MM.1S (cell line): ENCODE data around the gene HAO2.

ENCODE experiments used
- DNase-seq: peaks from one replicate; pipeline ENCODE4 v3.0.0-alpha.2; 2015
- H2AFZ ChIP-seq: fragments of 300-600 bp; sonication (generic); 2 replicates; pipeline ENCODE4 v1.6.0; 2016; ENCODE audit warnings: antibody characterized with exemption, low read length
- H3F3A ChIP-seq: fragments of 300-600 bp; sonication (generic); 2 replicates; pipeline ENCODE4 v1.6.1; 2016; ENCODE audit warnings: mild to moderate bottlenecking, antibody characterized with exemption, low read length, moderate library complexity, mixed read lengths; ENCODE audit not compliant: insufficient read depth
- H3K27ac ChIP-seq: fragments of 300-600 bp; sonication (generic); 2 replicates; pipeline ENCODE4 v1.5.1; 2016; ENCODE audit warnings: mild to moderate bottlenecking, low read length
- H3K27me3 ChIP-seq: fragments of 300-600 bp; sonication (generic); replicated peaks from 2 replicates; pipeline ENCODE4 v1.6.0; 2016; ENCODE audit warnings: low read length; ENCODE audit not compliant: insufficient read depth
- H3K36me3 ChIP-seq: fragments of 300-600 bp; sonication (generic); replicated peaks from 2 replicates; pipeline ENCODE4 v1.6.1; 2016; ENCODE audit warnings: mild to moderate bottlenecking, low read length, mixed read lengths; ENCODE audit not compliant: insufficient read depth
- H3K4me1 ChIP-seq: fragments of 300-600 bp; sonication (generic); 2 replicates; pipeline ENCODE4 v1.6.1; 2016; ENCODE audit warnings: low read length, mixed read lengths
- H3K4me2 ChIP-seq: fragments of 300-600 bp; sonication (generic); 2 replicates; pipeline ENCODE4 v1.6.0; 2016; ENCODE audit warnings: low read depth, low read length
- H3K4me3 ChIP-seq: fragments of 300-600 bp; sonication (generic); 2 replicates; pipeline ENCODE4 v1.5.1; 2016; ENCODE audit warnings: low read length, mixed read lengths
- H3K79me2 ChIP-seq: fragments of 300-600 bp; sonication (generic); 2 replicates; pipeline ENCODE4 v1.6.1; 2016; ENCODE audit warnings: mixed run types, low read length, mixed read lengths
- H3K9ac ChIP-seq: fragments of 300-600 bp; sonication (generic); 2 replicates; pipeline ENCODE4 v1.6.1; 2016; ENCODE audit warnings: low read length, mixed read lengths
- H3K9me2 ChIP-seq: fragments of 300-600 bp; sonication (generic); replicated peaks from 2 replicates; pipeline ENCODE4 v1.6.1; 2016; ENCODE audit warnings: mild to moderate bottlenecking, low read length, mixed read lengths; ENCODE audit not compliant: insufficient read depth
- H3K9me3 ChIP-seq: fragments of 300-600 bp; sonication (generic); replicated peaks from 2 replicates; pipeline ENCODE4 v1.6.1; 2016; ENCODE audit warnings: mild to moderate bottlenecking, low read length, mixed read lengths; ENCODE audit not compliant: insufficient read depth
- H4K20me1 ChIP-seq: fragments of 300-600 bp; sonication (generic); 2 replicates; pipeline ENCODE4 v1.6.1; 2016; ENCODE audit warnings: mild to moderate bottlenecking, low read length, moderate library complexity, mixed read lengths; ENCODE audit not compliant: insufficient read depth
- CTCF ChIP-seq: fragments of 300-600 bp; sonication (generic); IDR thresholded peaks from 2 replicates; pipeline ENCODE4 v1.5.1; 2016; ENCODE audit warnings: antibody characterized with exemption, low read length, mixed read lengths
- EZH2 ChIP-seq: fragments of 300-600 bp; sonication (generic); optimal IDR thresholded peaks from 2 replicates; pipeline ENCODE3; 2017; ENCODE audit warnings: low read depth, mild to moderate bottlenecking, antibody characterized with exemption, low read length, mixed read lengths
- EZH2phosphoT487 ChIP-seq: fragments of 300-600 bp; sonication (generic); IDR thresholded peaks from 2 replicates; pipeline ENCODE4 v1.6.1; 2018; ENCODE audit warnings: antibody characterized with exemption, low read length

The HAO2 gene

GRCh38 chr1:119387858-119388257 lies 19.3 kb downstream of the HAO2 start:
- Histone ChIP-seq H4K20me1 (no peaks in the 10 kb centered on the region), H3K36me3 (no peaks in the 10 kb centered on the region), H3K4me2 (no peak overlapping the region), H3F3A (no peaks in the 10 kb centered on the region), H3K4me3 (no peak overlapping the region), H3K9me2 (no peaks in the 10 kb centered on the region), H3K79me2 (no peaks in the 10 kb centered on the region), H3K9ac (no peak overlapping the region), H2AFZ (no peak overlapping the region), H3K27ac (no peak overlapping the region), H3K27me3 (no peaks in the 10 kb centered on the region), H3K9me3 (no peaks in the 10 kb centered on the region), H3K4me1 (no peaks in the 10 kb centered on the region)
- DNase-seq, result no peak
- TF ChIP-seq EZH2phosphoT487 (no peak), EZH2 (no peak), CTCF (no peak)

DNA sequence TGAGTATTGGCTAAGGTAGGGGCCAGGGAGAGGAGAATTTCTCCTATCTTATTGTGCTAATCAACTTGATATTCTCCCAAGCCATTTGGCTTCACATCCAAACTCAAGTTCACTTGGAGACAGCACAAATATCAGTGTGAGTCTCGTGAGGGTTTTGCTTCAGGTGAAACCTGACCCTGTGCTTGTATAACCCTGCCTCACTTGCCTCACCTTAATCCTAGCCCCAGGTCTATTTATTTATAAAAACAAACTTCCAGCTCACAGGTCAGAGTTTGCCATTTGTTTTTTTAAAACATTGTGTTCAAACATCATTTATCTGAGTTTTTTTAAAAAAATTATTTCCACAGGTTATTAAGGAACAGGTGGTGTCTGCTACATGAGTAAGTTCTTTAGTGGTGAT lies 19.9 kb downstream of the HAO2 start:
- Histone ChIP-seq H3K4me2 (no peak overlapping the region), H3F3A (no peaks in the 10 kb centered on the region), H3K4me1 (no peaks in the 10 kb centered on the region), H3K9ac (no peak overlapping the region), H2AFZ (no peak overlapping the region), H3K27me3 (no peaks in the 10 kb centered on the region), H3K79me2 (no peaks in the 10 kb centered on the region), H3K27ac (no peak overlapping the region), H3K4me3 (no peak overlapping the region), H3K36me3 (no peaks in the 10 kb centered on the region), H3K9me3 (no peaks in the 10 kb centered on the region), H4K20me1 (no peaks in the 10 kb centered on the region), H3K9me2 (no peaks in the 10 kb centered on the region)
- no peak for TF ChIP-seq CTCF
- no peak for TF ChIP-seq EZH2phosphoT487
- TF ChIP-seq EZH2, result no peak
- DNase-seq, result no peak

DNA sequence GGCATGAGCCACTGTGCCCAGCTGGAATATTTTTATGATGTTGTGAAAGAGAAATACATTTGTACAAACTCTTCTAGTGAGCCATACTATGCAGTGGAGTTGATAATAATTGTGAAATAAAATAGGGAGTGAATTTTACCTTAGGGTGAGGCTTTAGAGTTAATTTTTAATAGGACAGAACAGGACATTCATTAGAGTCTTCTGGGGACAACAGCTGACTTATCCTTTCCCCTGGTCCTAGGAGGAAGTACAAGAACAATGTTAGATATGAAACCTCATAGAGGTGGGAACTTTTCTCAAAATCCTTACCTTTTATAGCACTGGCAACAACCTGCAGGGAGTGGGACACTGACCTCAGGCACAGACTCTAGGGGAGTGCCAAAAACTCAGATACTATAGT lies 21.9 kb downstream of the HAO2 start:
- DNase-seq, result no peak
- Histone ChIP-seq H3K4me2 (no peak overlapping the region), H2AFZ (no peak overlapping the region), H3K9me3 (no peaks in the 10 kb centered on the region), H3K9ac (no peak overlapping the region), H3K27me3 (no peaks in the 10 kb centered on the region), H3K4me1 (no peaks in the 10 kb centered on the region), H3K9me2 (no peaks in the 10 kb centered on the region), H3K79me2 (no peaks in the 10 kb centered on the region), H3K4me3 (no peak overlapping the region), H3K36me3 (no peaks in the 10 kb centered on the region), H3F3A (no peaks in the 10 kb centered on the region), H4K20me1 (no peaks in the 10 kb centered on the region), H3K27ac (no peak overlapping the region)
- TF ChIP-seq EZH2 (no peak), EZH2phosphoT487 (no peak)

DNA sequence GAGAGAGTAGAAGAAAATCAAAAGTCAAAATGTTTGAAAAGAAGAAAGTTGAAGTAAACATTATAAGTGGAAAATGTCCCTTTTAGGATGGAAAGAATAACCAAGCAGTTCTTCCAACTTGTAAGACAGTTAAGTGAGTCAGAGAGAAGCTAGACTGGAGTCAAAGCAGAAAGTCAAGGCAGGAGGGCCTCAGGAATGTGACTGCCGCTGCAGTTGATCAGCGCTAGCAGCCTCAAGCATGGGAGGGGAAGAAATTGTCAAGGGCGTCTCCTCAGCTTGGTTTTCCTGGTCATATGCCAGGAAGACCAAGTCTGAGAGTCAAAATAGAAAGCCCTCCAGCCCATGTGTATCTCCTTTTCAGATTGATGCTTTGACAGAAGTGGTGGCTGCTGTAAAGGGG lies 23.2 kb downstream of the HAO2 start:
- TF ChIP-seq CTCF, result no peak
- TF ChIP-seq EZH2, result no peak
- TF ChIP-seq EZH2phosphoT487, result no peak
- no peaks in the 10 kb centered on the region for H3K27me3 ChIP-seq
- H3K27ac ChIP-seq, result no peak overlapping the region
- DNase-seq, result no peak
- no peaks in the 10 kb centered on the region for H3K36me3 ChIP-seq
- H3K4me3 ChIP-seq, result no peak overlapping the region
- no peaks in the 10 kb centered on the region for H3K9me3 ChIP-seq
- H3K4me2 ChIP-seq, result no peak overlapping the region
- no peaks in the 10 kb centered on the region for H4K20me1 ChIP-seq
- no peak overlapping the region for H3K9ac ChIP-seq
- H3K4me1 ChIP-seq, result no peaks in the 10 kb centered on the region
- H3F3A ChIP-seq, result no peaks in the 10 kb centered on the region
- H3K9me2 ChIP-seq, result no peaks in the 10 kb centered on the region
- H2AFZ ChIP-seq, result no peak overlapping the region
- no peaks in the 10 kb centered on the region for H3K79me2 ChIP-seq
